H1 (cell line): ENCODE data around the gene FBXO39. TPM values are rescaled to one million over a fixed set of nuclear protein-coding genes. Genes with fewer than 3 reads are reported as not detected.

Experiments used
- ASH2L ChIP-seq: fragments of 200-600, 300-600 bp; sonication (generic); IDR thresholded peaks from one replicate; pipeline ENCODE4 v1.7.1; 2017; ENCODE audit warnings: low read length
- CHD7 ChIP-seq: fragments of 300-600 bp; sonication (generic); IDR thresholded peaks from 2 replicates; pipeline ENCODE4 v1.7.1; 2012; ENCODE audit warnings: low read length, moderate library complexity, mild to moderate bottlenecking, inconsistent platforms; ENCODE audit not compliant: insufficient replicate concordance
- EP300 ChIP-seq, 2 experiments: IDR thresholded peaks; 1 replicate in 1 of 2; 2 replicates in 1 of 2; pipeline ENCODE4 v1.6.1; 2011 to 2012; ENCODE audit warnings: low read depth in 2 of 2, low read length in 2 of 2, mild to moderate bottlenecking in 2 of 2, borderline replicate concordance in 1 of 2, inconsistent platforms in 1 of 2, moderate library complexity in 1 of 2
- FOSL1 ChIP-seq: IDR thresholded peaks from 2 replicates; pipeline ENCODE4 v1.6.1; 2011; ENCODE audit warnings: mild to moderate bottlenecking, low read depth, low read length, moderate library complexity; ENCODE audit not compliant: insufficient read depth
- GTF2F1 ChIP-seq: IDR thresholded peaks from 2 replicates; pipeline ENCODE4 v1.6.1; 2012; ENCODE audit warnings: low read depth, low read length, improper control_type of control experiment, borderline replicate concordance
- MAX ChIP-seq: IDR thresholded peaks from 2 replicates; pipeline ENCODE4 v1.6.1; 2012; ENCODE audit warnings: inconsistent platforms
- RAD21 ChIP-seq, 2 experiments: IDR thresholded peaks in 1 of 2; conservative IDR thresholded peaks in 1 of 2; 2 replicates each; pipeline ENCODE4 v1.6.1; 2011; ENCODE audit warnings: low read depth in 2 of 2, low read length in 2 of 2, improper control_type of control experiment in 1 of 2, inconsistent platforms in 1 of 2, mild to moderate bottlenecking in 1 of 2, moderate library complexity in 1 of 2
- RFX5 ChIP-seq: IDR thresholded peaks from 2 replicates; pipeline ENCODE4 v1.6.1; 2011; ENCODE audit warnings: low read depth, low read length, improper control_type of control experiment, borderline replicate concordance
- RXRA ChIP-seq: IDR thresholded peaks from 2 replicates; pipeline ENCODE4 v1.6.1; 2011; ENCODE audit warnings: low read depth, mild to moderate bottlenecking, low read length, moderate library complexity; ENCODE audit not compliant: insufficient read depth
- SIN3A ChIP-seq, 2 experiments: IDR thresholded peaks in 1 of 2; conservative IDR thresholded peaks in 1 of 2; 2 replicates each; pipeline ENCODE4 v1.6.1; 2011 to 2012; ENCODE audit warnings: low read length in 2 of 2, improper control_type of control experiment in 1 of 2, low read depth in 1 of 2, mild to moderate bottlenecking in 1 of 2
- YY1 ChIP-seq: IDR thresholded peaks from 2 replicates; pipeline ENCODE4 v1.6.1; 2011; ENCODE audit warnings: low read depth, mild to moderate bottlenecking, low read length
- polyA plus RNA-seq, 7 experiments: library from polyadenylated mRNA; depleted of rRNA in 3 of 7; stranded (reverse) in 5 of 7; unstranded in 2 of 7; fragments of >200 nt in 5 of 7; fragments of 200-250 nt in 2 of 7; gene quantifications; 1 replicate in 5 of 7; 2 replicates in 1 of 7; 4 replicates in 1 of 7; pipeline versions ENCODE4 v1.2.1 to v1.2.3, GENCODE V29; 2011 to 2013; ENCODE audit warnings: missing spikeins in 2 of 7, mixed read lengths in 2 of 7
- total RNA-seq: library from RNA; stranded (reverse); fragmentation: NEBNext Ultra II Directional; extraction: Animal tissue kit (Norgen Biotek cat#: 25700); gene quantifications from 2 replicates; pipeline ENCODE4 v1.2.1, GENCODE V29; 2021

Gene FBXO39
- total and polyA plus RNA-seq, 2 of the 8 experiments (the other 6 are each of a cell fraction or from before 2014, with no cell fraction given), result 0.12 to 0.22 TPM

GRCh38 chr17:6789146-6789545 is 13.1 kb downstream of the FBXO39 start (continued):
- TF ChIP-seq CHD7 (no peak), FOSL1 (no peak), ASH2L (no peak), RXRA (no peak), GTF2F1 (no peak), EP300 (IDR thresholded peaks at IDR 0.05; ENCODE audit: borderline replicate concordance in 1 of 2, low read depth in 2 of 2, low read length in 2 of 2) (no peak), RFX5 (no peak), MAX (no peak), RAD21 (IDR thresholded peaks at IDR 0.05 in 1 of 2, conservative IDR thresholded peaks at IDR 0.05 in 1 of 2; ENCODE audit: low read depth in 2 of 2, low read length in 2 of 2) (no peak), YY1 (no peak), SIN3A (conservative IDR thresholded peaks at IDR 0.05 in 1 of 2, IDR thresholded peaks at IDR 0.05 in 1 of 2; ENCODE audit: low read depth in 1 of 2, low read length in 2 of 2) (no peak)
